NCI-H2227 (cell line): Measurements from ENCODE around the gene RAB5IF.
"Not testable (repeated sequence)": the region's sequence is repeated elsewhere in the genome, so short reads cannot be mapped to it uniquely, and the experiment has no call there.

ENCODE experiments used
- DNase-seq: peaks from one replicate; lab custom pipeline; 2025; ENCODE audit not compliant: unreplicated experiment; lab: John Stamatoyannopoulos, UW

The RAB5IF gene

DNA sequence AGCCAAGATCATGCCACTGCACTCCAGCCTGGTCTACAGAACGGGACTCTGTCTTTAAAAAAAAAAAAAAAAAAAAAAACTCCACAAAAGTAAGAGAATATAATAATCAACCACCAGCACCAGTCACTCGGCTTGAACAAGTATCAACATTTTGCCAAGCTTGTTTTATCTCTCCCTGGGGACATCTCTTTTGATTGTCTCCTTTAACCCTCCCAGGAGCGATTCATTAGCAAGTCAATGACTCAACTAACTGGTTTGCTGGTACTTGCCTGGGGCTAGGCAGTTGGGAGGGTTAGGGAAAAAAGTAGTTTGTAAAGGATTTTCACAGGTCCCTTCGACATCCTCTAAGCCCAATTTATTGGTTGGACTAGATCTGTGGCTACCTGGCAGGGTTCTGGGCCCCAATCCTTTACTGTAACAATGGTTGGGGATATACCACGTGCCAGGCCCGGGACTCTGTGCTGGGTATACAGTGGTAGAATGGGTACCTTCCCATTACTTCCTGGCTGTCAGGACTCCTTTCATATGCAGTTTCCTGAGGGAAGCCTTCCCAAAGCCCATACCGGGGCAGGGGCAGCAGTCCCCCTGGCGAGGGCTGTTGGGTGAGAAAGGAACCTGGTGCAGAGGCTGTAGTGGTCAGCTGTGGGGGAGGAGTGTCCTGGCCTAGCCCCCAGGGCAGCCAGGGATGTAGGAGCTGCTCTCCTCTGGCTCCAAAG, 20.0 kb upstream of the RAB5IF start:
- no peak for DNase-seq

DNA sequence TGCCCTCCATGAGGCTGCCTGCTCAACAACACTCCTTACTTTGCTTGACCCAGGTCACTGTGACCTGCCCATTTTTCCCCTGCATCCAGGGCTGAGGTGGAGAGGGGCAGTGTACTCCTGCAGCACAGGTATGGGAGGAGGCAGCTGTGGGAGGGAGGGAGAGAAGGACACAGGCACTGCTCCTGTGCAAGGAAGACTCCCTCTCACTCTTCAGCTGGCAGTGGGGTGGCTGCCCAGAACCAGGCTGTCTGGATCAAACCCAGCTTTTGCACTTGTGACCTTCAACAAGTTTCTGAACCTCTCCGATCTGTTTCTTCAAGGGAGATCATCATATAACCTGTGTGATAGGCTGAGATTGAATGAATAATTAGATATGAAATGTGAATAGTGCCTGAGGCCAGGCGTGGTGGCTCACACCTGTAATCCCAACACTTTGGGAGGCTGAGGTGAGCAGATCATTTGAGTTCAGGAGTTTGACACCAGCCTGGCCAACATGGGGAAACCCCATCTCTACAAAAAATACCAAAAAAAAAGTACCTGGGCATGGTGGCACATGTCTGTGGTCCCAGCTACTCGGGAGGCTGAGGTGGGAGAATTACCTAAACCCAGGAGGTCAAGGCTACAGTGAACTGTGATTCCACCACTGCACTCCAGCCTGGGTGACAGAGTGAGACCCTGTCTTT, 18.1 kb upstream of the RAB5IF start:
- no peak for DNase-seq

DNA sequence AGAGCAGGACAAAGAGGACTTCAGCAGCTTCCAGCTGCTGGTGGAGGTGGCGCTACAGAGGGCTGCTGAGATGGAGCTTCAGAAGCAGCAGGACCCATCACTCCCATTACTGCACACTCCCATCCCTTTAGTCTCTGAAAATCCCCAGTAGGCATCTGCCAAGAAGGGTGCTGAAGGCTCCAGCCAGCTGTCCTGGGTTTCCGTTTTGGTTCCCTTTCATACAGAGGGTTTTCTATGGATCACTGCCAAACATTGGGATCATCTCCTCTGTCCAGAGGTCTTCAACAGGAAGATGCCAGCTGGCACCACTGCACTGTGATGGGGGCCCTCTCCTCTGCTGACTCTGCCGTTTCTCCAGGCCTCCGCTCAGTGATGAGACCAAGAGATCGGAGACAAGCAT, 14.3 kb upstream of the RAB5IF start:
- DNase-seq, result no peak

DNA sequence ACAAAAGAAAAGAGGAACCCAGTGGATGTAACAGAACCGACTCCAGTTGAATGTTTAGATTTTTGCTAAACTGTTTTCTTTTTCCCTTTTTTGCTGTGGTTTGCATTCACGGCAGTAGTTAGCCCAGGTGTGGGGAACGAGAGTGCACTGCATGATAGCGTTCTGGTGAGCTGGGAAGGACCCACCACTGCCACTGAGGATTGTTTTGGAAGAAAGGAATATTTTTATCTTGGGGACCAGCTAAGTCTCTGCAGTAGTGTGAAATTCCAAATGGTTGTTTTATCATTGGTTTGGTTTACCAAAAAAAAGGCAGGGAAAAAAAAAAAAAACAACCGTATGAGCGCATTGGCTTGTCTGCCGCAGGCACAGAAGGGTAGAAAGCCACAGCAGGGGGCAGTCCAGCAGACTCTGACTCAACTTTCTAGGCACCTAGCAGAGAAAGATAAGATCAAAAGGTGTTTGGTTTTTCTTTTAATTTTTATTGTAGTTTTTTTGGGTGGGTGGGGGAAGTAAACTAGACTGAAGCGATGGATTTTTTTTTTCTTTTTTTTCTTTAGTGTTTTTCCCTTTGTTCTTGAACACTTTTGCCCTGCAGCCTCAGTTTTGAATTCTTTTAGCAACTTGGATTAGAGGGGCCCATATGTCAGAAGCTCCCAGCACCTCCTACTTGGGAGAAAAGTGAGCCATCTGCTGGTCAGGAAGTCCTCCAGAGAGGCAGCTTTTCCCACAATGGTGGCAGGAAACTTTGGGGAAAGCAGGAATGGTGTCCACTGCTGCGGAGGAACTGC, 13.5 kb upstream of the RAB5IF start:
- peak; percentile 18 for DNase-seq

DNA sequence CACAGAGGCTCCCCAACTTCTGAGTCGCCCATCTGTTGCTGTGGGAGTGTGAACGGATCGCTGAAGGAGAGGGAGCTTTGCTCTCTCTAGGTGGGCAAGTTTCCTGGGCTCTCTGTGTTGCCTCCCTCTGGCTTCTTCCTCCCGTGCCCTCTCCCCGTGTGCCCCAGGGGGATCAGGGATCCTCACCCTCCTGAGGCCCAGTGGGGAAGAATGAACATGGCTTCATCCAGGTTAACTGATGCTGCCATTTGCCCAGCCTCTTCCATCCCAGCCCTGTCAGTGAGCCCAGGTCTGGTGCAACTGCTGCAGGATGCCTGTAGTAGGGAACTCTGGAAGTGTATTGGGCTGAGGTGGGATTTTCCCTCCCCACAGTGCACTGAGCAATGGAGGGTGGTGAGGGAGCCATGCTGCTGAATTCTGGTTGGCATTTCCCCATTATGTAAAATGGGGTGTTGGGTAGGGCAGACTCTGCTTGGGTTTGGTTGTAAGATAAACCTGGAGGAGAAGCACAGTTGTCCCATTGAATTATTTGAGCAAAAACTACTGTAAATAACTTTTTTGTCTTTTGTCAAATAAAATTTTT, 12.1 kb upstream of the RAB5IF start:
- DNase-seq, result no peak

- no peak for DNase-seq
Measured at GRCh38 chr20:36599912-36600345, 5.7 kb upstream of the RAB5IF start.

- DNase-seq, result no peak
Measured at GRCh38 chr20:36601540-36601939, 4.0 kb upstream of the RAB5IF start.

GRCh38 chr20:36604952-36605398, 604 bp upstream of the RAB5IF start:
- DNase-seq, result peak; percentile 44

- DNase-seq, result peak; percentile 31
Measured at GRCh38 chr20:36606158-36607066, 833 bp downstream of the RAB5IF start.

DNA sequence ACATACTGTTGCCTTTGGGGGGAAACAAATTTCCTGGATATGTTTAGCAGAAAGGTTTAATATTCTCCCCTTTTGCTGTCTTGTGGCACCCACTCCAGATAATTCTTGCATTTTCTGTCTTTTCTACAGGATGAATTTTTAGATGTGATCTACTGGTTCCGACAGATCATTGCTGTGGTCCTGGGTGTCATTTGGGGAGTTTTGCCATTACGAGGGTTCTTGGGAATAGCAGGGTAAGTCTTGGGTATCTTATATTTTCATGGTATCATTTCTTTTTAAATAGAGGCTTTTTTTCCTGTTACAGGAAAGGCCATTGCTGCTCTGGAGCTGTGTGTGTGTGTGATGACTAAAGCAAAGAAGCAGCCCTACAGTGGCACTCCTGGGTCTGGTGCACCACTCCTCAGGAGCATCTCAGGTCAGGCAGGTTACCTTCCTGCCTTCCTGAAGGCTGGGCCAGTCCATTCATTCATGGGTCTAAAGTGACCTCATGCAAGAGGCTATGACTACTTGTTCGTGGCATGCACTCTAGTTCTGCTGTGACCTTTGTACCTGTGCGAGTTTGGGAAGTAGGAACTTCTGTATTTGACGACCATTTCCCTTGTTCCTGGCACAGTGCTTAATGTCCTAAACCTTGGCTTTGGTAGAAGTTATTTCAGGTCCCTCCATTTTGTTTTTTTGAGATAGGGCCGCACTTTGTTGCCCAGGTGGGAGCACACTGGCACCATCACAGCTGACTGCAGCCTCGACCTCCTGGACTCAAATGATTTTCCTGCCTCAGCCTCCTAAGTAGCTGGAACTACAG, 2.2 kb downstream of the RAB5IF start:
- no peak for DNase-seq

DNA sequence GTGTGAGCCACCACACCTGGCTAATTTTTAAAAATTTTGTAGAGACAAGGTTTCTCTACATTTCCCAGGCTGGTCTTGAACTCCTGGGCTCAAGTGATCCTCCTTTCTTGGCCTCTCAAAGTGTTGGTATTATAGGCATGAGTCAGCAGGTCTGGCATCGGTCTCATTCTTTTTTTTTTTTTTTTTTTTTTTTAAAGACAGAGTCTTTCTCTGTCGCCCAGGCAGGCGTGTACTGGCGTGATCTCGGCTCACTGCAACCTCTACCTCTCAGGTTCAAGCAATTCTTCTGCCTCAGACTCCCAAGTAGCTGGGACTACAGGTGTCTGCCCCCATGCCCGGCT, 2.8 kb downstream of the RAB5IF start:
- not testable (repeated sequence) for DNase-seq

DNA sequence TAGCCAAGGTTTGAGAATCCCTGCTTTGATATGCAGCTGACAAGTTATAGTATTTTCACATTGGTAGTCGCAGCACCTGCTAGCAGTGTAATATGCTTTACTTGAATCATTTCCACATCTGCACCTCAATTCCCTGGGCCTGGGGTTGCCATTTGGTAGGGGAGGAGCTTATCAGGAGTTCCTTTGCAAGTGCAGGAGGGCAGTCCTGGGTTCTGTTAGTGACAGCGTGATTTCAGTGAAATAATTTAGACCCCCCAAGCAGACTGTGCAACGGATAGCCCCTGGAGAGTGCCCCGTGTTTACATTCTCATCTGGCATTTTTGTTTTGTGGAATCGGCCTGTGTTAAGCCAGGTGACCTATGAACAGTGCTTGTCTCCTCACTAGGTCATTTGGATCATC, 6.0 kb downstream of the RAB5IF start:
- no peak for DNase-seq

GRCh38 chr20:36613974-36614373, 8.4 kb downstream of the RAB5IF start:
- no peak for DNase-seq

DNA sequence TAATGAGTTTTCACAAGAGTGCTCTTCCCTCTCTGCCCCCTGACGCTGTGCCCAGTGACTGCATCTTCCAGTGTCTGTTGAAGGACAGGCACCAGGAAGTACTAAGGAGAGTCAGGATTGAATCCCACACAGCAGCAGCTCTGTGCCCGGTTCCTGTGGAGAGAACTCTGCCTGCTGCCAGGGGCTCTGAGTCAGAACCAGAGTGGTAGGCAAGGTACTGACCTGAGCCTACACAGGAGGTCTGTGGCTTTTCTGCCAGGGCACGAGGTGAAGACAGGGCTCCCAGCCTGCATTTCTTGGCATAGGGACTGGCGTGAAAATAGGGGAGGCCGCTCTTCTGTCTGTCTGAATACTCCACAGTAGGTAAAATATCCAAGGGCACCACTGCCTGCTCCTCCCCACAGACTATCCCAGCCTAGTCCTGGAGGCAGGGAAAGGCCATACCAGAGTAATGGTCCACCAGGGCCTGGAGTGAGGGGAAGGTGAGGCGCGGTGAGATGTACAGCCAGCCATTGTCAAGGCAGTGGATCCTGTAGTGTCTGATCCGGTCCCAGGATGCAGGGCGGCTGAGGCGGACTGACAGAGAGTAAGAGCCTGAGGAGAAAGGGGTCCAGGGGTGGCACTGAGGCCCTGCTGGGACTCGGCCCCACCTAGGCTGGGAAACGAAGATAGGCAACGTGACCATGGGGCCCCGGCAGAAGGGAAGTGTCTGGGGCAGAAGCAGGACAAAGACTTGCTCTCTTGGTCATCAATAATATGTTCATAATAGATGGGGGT, 9.4 kb downstream of the RAB5IF start:
- DNase-seq, result no peak

DNA sequence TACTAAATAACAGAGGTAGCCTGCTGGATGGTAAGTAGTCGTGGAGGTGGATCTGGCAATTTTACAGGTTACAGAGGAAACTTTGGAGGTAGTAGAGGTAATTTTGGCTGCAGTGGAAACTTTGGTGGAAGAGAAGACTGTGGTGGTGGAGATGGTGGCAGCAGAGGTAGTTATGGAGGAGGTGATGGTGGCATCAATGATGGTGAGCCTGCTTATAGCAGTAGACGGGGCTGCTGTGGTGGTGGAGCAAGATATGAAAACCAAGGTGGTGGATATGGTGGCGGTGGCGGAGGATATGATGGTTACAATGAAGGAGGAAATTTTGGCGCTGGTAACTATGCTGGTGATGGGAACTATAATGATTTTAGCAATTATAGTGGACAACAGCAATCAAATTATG, 15.3 kb downstream of the RAB5IF start:
- DNase-seq, result no peak

DNA sequence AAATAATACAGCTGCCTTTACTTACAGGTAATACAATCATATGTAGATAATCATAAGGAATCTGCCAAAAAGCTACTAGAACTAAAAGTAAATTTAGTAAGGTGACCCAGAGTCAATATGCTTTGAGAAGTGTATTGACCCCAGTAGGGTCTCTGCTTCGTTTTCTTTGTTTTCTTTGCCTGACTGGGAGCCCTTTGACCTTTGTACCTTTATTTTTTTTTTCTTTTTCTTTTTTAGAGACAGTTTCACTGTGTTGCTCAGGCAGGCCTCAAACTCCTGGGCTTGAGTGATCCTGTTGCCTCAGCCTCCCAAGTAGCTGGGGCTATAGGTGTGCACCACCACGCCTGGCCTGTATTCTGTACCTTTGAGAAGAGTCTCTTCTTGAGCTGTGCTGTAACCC, 17.9 kb downstream of the RAB5IF start:
- DNase-seq, result no peak

GRCh38 chr20:36624068-36624943, 18.7 kb downstream of the RAB5IF start:
- peak; percentile 23 for DNase-seq

DNA sequence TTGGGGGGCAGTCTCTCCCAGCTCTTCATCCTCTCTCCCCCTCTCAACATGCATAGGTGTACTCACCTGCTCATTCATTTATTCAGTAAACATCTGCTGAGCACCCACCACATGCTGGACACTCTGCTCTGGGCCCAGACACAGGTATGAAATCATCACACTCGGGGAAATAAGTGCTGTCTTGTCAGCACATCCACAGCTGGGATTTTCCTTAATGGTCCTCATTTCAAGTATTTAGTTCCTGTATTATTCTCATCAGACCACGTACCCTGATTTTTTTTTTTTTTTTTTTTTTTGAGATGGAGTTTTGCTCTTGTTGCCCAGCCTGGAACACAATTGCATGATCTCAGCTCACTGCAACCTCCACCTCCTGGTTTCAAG, 19.4 kb downstream of the RAB5IF start:
- no peak for DNase-seq
